ENCODE data around the gene NF2. TPM values are rescaled to one million over a fixed set of nuclear protein-coding genes. Genes with fewer than 3 reads are reported as not detected.

Gene NF2
- total and polyA plus RNA-seq, 4 donors: 8.9 to 49.7 (median 16.3) TPM

- WGBS, 2 donors: 45 to 59% methylated on average over 18 of the region's 18 CpGs
- Histone ChIP-seq H3K27ac (ENCODE audit: low read depth in 1 of 2, low read length in 1 of 2) (no peak overlapping the region), H3K4me1 (ENCODE audit: control insufficient read depth in 5 of 5, insufficient read depth in 5 of 5, low read length in 5 of 5) (peaks cover 0 to 35% (median 6%) of the 10 kb centered on the region in 5 donors), H3K9ac (ENCODE audit: insufficient read depth in 1 of 2, low read length in 2 of 2) (no peak overlapping the region), H3K36me3 (ENCODE audit: control insufficient read depth in 4 of 4, insufficient read depth in 4 of 4, low read length in 4 of 4) (no peaks in the 10 kb centered on the region), H3K4me3 (no peak overlapping the region), H3K27me3 (ENCODE audit: control insufficient read depth in 3 of 3, insufficient read depth in 3 of 3, low read length in 2 of 3) (no peaks in the 10 kb centered on the region), H3K9me3 (ENCODE audit: control insufficient read depth in 4 of 4, insufficient read depth in 3 of 4, low read length in 3 of 4) (peaks cover 0 to 2% (median 0%) of the 10 kb centered on the region in 4 donors)
- no peak for DNase-seq
- no peak for TF ChIP-seq CTCF (IDR thresholded peaks at IDR 0.05; ENCODE audit: control extremely low read depth, extremely low read depth)
- no peak for ATAC-seq (ENCODE audit: insufficient read depth, low FRiP score)
Measured at GRCh38 chr22:29707010-29707409, 103.6 kb downstream of the NF2 start.

DNA sequence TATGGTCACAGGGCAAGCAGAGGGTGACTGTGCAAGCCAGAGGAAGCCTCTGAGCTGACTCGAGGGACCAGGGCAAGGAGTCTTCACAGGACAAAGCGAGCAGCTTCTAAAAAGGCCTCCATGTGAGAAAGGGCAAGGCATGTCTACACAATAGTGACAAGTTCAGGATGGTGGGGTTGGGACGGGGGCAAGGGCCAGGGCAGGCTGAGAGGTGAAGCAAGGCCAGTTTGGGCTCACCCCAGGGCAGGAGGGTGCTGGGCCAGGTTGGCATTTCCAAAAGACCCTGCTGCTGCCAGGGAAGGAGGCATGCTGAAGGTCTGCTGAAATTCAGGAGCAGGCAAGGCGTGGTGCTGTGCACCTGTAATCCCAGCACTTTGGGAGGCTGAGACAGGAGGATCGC is 104.0 kb downstream of the NF2 start:
- Histone ChIP-seq H3K4me1 (ENCODE audit: control insufficient read depth in 5 of 5, insufficient read depth in 5 of 5, low read length in 5 of 5) (peaks cover 0 to 30% (median 6%) of the 10 kb centered on the region in 5 donors), H3K4me3 (no peak overlapping the region), H3K9me3 (ENCODE audit: control insufficient read depth in 4 of 4, insufficient read depth in 3 of 4, low read length in 3 of 4) (peaks cover 0 to 2% (median 0%) of the 10 kb centered on the region in 4 donors), H3K36me3 (ENCODE audit: control insufficient read depth in 4 of 4, insufficient read depth in 4 of 4, low read length in 4 of 4) (no peaks in the 10 kb centered on the region), H3K27me3 (ENCODE audit: control insufficient read depth in 3 of 3, insufficient read depth in 3 of 3, low read length in 2 of 3) (no peaks in the 10 kb centered on the region), H3K27ac (ENCODE audit: low read depth in 1 of 2, low read length in 1 of 2) (no peak overlapping the region), H3K9ac (ENCODE audit: insufficient read depth in 1 of 2, low read length in 2 of 2) (no peak overlapping the region)
- DNase-seq: no peak
- 84 to 88% methylated on average over 5 of the region's 5 CpGs for WGBS, 2 donors
- ATAC-seq (ENCODE audit: insufficient read depth, low FRiP score): no peak
- no peak for TF ChIP-seq CTCF (IDR thresholded peaks at IDR 0.05; ENCODE audit: control extremely low read depth, extremely low read depth)

DNA sequence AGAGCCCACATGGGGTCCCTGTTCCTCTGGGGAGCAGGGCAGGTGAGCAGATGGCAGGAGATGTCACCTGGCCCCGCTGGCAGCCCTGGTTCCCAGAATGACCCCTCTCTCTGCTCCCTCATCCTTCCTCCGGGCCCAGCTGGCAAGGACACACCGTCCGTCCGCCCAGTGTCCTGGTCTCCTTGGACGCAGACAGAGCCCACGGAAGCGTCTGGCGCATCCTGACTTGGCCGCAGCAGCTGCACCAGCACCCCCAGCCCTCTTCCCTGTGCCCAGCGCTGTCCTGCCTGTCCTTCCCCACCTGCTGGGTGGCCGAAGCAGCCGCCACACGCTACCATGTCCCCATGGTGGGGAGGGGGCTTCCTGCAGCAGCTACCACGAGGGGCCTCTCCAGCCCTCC is 106.8 kb downstream of the NF2 start:
- peaks cover 0 to 5% (median 0%) of the 10 kb centered on the region in 5 donors for H3K4me1 ChIP-seq (ENCODE audit: control insufficient read depth in 5 of 5, insufficient read depth in 5 of 5, low read length in 5 of 5)
- no peak overlapping the region for H3K4me3 ChIP-seq
- ATAC-seq (ENCODE audit: insufficient read depth, low FRiP score) (no peak), DNase-seq (no peak)
- H3K36me3 ChIP-seq (ENCODE audit: control insufficient read depth in 4 of 4, insufficient read depth in 4 of 4, low read length in 4 of 4): no peaks in the 10 kb centered on the region
- 82 to 85% methylated on average over 15 of the region's 15 CpGs for WGBS, 2 donors
- no peak overlapping the region for H3K9ac ChIP-seq (ENCODE audit: insufficient read depth in 1 of 2, low read length in 2 of 2)
- H3K27me3 ChIP-seq (ENCODE audit: control insufficient read depth in 3 of 3, insufficient read depth in 3 of 3, low read length in 2 of 3): peaks cover 0 to 5% (median 0%) of the 10 kb centered on the region in 3 donors
- TF ChIP-seq CTCF (IDR thresholded peaks at IDR 0.05; ENCODE audit: control extremely low read depth, extremely low read depth): no peak
- no peak overlapping the region for H3K27ac ChIP-seq (ENCODE audit: low read depth in 1 of 2, low read length in 1 of 2)
- peaks cover 0 to 2% (median 0%) of the 10 kb centered on the region in 4 donors for H3K9me3 ChIP-seq (ENCODE audit: control insufficient read depth in 4 of 4, insufficient read depth in 3 of 4, low read length in 3 of 4)

Measured in lung (tissue), 12 donors.